Parathyroid adenoma (tissue), 2 donors: ENCODE results near the gene CLDND1.

Experiments used
- H2AFZ ChIP-seq: fragments of 300-600 bp; sonication (generic); one replicate; pipeline ENCODE4 v1.7.0; 2017; ENCODE audit warnings: antibody characterized with exemption, mild to moderate bottlenecking
- H3K27ac ChIP-seq: fragments of 300-600 bp; sonication (generic); one replicate; pipeline ENCODE4 v1.7.0; 2017
- H3K27me3 ChIP-seq: fragments of 300-600 bp; sonication (generic); one replicate; pipeline ENCODE4 v1.7.0; 2017; ENCODE audit warnings: low read length; ENCODE audit not compliant: control insufficient read depth, insufficient read depth
- H3K36me3 ChIP-seq: fragments of 300-600 bp; sonication (generic); one replicate; pipeline ENCODE4 v1.7.0; 2017; ENCODE audit warnings: low read length; ENCODE audit not compliant: control insufficient read depth, insufficient read depth
- H3K4me1 ChIP-seq: fragments of 300-600 bp; sonication (generic); one replicate; pipeline ENCODE4 v1.7.0; 2017; ENCODE audit warnings: control low read depth
- H3K4me2 ChIP-seq: fragments of 300-600 bp; sonication (generic); one replicate; pipeline ENCODE4 v1.7.0; 2017; ENCODE audit warnings: low read length
- H3K4me3 ChIP-seq: fragments of 300-600 bp; sonication (generic); one replicate; pipeline ENCODE4 v1.7.0; 2017; ENCODE audit warnings: low read depth, low read length
- H3K79me2 ChIP-seq: fragments of 300-600 bp; sonication (generic); one replicate; pipeline ENCODE4 v1.7.0; 2017; ENCODE audit warnings: control low read depth
- H3K9ac ChIP-seq: fragments of 300-600 bp; sonication (generic); one replicate; pipeline ENCODE4 v1.7.0; 2017; ENCODE audit warnings: mild to moderate bottlenecking
- H3K9me3 ChIP-seq: fragments of 300-600 bp; sonication (generic); one replicate; pipeline ENCODE4 v1.7.0; 2017; ENCODE audit warnings: low read length; ENCODE audit not compliant: control insufficient read depth
- TF ChIP-seq, protein P1 (sequence below): fragments of 300-600 bp; sonication (generic); IDR thresholded peaks from one replicate; pipeline ENCODE4 v1.7.0; 2017; ENCODE audit warnings: antibody characterized with exemption, mild to moderate bottlenecking
- donor health status: primary hyperparathyroidism.

The CLDND1 gene

DNA sequence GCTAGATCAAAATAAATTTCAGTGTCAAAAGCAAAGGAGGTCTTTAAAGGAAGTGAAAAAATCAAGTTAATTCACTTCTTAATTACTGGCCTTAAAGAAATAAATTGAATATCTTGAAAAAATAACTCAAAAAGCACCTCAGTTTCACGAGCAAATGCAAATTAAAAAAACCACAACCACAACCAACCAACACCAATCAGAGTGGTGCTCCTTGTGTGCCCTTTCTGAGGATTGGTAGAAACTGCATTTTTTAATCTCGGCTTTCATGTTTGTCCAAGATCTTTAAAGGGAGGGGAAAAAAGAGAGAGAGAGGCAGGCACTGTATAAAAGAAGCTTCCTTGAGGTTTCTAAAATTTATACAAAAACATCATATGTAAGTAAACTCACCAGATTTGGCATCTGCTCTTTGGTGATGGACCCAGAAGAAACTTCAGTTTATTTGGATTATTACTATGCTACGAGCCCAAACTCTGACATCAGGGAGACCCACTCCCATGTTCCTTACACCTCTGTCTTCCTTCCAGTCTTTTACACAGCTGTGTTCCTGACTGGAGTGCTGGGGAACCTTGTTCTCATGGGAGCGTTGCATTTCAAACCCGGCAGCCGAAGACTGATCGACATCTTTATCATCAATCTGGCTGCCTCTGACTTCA is 9.0 kb upstream of the CLDND1 start, which contains the start of gene GPR15:
TSS of gene GPR15 (plus strand) at position 357 of the 653 bp plus-strand sequence. CDS start at position 413, 56 bp downstream.
- no peaks in the 10 kb centered on the region for H3K79me2 ChIP-seq
- TF ChIP-seq, protein P1, sequence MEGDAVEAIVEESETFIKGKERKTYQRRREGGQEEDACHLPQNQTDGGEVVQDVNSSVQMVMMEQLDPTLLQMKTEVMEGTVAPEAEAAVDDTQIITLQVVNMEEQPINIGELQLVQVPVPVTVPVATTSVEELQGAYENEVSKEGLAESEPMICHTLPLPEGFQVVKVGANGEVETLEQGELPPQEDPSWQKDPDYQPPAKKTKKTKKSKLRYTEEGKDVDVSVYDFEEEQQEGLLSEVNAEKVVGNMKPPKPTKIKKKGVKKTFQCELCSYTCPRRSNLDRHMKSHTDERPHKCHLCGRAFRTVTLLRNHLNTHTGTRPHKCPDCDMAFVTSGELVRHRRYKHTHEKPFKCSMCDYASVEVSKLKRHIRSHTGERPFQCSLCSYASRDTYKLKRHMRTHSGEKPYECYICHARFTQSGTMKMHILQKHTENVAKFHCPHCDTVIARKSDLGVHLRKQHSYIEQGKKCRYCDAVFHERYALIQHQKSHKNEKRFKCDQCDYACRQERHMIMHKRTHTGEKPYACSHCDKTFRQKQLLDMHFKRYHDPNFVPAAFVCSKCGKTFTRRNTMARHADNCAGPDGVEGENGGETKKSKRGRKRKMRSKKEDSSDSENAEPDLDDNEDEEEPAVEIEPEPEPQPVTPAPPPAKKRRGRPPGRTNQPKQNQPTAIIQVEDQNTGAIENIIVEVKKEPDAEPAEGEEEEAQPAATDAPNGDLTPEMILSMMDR, result no peak
- H3K36me3 ChIP-seq, result no peaks in the 10 kb centered on the region
- H3K4me1 ChIP-seq, result no peaks in the 10 kb centered on the region
- no peak within 1 kb of the TSS for H3K27ac ChIP-seq
- H3K4me3 ChIP-seq, result no peak within 1 kb of the TSS
- no peak within 1 kb of the TSS for H2AFZ ChIP-seq
- H3K9me3 ChIP-seq, result no peaks in the 10 kb centered on the region
- H3K4me2 ChIP-seq, result no peak within 1 kb of the TSS
- H3K9ac ChIP-seq, result no peak within 1 kb of the TSS
- no peaks in the 10 kb centered on the region for H3K27me3 ChIP-seq

- no peaks in the 10 kb centered on the region for H3K36me3 ChIP-seq
- TF ChIP-seq, protein P1, result no peak
- no peaks in the 10 kb centered on the region for H3K4me1 ChIP-seq
- no peak overlapping the region for H2AFZ ChIP-seq
- H3K4me3 ChIP-seq, result no peak overlapping the region
- no peaks in the 10 kb centered on the region for H3K79me2 ChIP-seq
- no peak overlapping the region for H3K4me2 ChIP-seq
- no peak overlapping the region for H3K27ac ChIP-seq
- H3K27me3 ChIP-seq, result no peaks in the 10 kb centered on the region
- no peak overlapping the region for H3K9ac ChIP-seq
- H3K9me3 ChIP-seq, result no peaks in the 10 kb centered on the region
These were observed 8.0 kb upstream of the CLDND1 start for GRCh38 chr3:98530676-98531075.

- Histone ChIP-seq H3K4me1 (no peaks in the 10 kb centered on the region), H3K36me3 (no peaks in the 10 kb centered on the region), H3K27ac (no peak overlapping the region), H3K4me2 (no peak overlapping the region), H3K27me3 (no peaks in the 10 kb centered on the region), H3K9me3 (no peaks in the 10 kb centered on the region), H3K4me3 (no peak overlapping the region), H3K79me2 (no peaks in the 10 kb centered on the region), H3K9ac (no peak overlapping the region), H2AFZ (no peak overlapping the region)
- TF ChIP-seq, protein P1, result no peak
These were observed 7.3 kb upstream of the CLDND1 start for GRCh38 chr3:98529856-98530459.

DNA sequence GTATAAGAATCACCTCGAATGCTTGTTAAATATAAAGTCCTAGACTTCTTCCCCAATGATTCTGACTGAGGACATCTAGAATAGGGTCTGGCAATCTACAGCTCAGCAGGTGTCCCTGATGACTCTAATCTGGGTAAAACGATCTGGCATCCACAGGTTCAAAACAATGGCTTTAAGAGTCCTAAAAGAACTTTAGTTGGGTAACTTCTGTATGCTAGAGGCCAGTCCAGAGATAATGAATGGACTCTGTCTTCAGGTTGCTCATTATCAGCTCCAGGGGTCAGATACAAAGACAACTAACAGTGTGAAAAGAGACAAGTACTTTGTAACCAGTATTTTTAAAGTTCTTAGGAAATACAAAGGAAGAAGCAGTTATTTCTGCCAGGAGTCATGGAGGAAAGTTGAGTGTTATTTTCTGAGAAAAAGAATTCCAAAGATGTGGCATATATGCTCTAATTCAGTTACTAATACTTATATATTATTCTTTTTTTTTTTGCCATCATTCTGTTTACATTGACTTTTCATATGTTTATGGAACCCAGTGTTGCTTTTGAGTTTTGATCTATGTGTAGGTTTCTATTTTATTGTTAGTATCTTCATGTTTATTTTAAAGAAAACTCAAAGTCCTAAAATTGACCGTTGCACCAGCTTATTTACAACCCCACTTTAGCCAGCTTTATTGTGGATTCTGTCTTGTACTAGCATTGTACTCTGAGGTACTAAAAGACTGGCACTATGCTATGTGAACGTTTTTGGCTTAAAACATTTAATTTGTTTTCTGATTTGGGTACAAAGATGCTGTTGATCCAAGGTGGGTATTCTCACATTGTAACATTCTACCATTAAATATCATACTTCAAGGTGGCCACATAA is 6.0 kb upstream of the CLDND1 start:
- H3K36me3 ChIP-seq, result no peaks in the 10 kb centered on the region

More for the DNA sequence above, 6.0 kb upstream of the CLDND1 start:
- Histone ChIP-seq H3K4me1 (no peaks in the 10 kb centered on the region), H2AFZ (no peak overlapping the region), H3K9ac (no peak overlapping the region), H3K27ac (no peak overlapping the region), H3K4me3 (no peak overlapping the region), H3K4me2 (no peak overlapping the region), H3K79me2 (no peaks in the 10 kb centered on the region), H3K9me3 (no peaks in the 10 kb centered on the region), H3K27me3 (no peaks in the 10 kb centered on the region)
- TF ChIP-seq, protein P1, result no peak
